GM21367 (cell line): ENCODE results near the gene PTPRD.

Experiments used
- ATAC-seq: cut with Tn5 transposase; IDR thresholded peaks from one replicate; pipeline ENCODE4 v1.9.1; 2021; ENCODE audit not compliant: unreplicated experiment

The PTPRD gene

GRCh38 chr9:9645006-9645405, 967.8 kb downstream of the PTPRD start:
- ATAC-seq: no peak

GRCh38 chr9:9631284-9631683, 981.5 kb downstream of the PTPRD start:
- ATAC-seq: no peak

- ATAC-seq: no peak
Observed at GRCh38 chr9:9625248-9625647, 987.6 kb downstream of the PTPRD start.

- ATAC-seq: no peak
Observed at GRCh38 chr9:9623506-9623905, 989.3 kb downstream of the PTPRD start.

GRCh38 chr9:9621355-9621940, 991.4 kb downstream of the PTPRD start:
- ATAC-seq: no peak

- ATAC-seq: no peak
Observed at GRCh38 chr9:9620736-9621135, 992.1 kb downstream of the PTPRD start.

GRCh38 chr9:9615086-9615485, 997.7 kb downstream of the PTPRD start:
- ATAC-seq: no peak

- ATAC-seq: no peak
Observed at GRCh38 chr9:9614607-9615006, 998.2 kb downstream of the PTPRD start.

GRCh38 chr9:9612755-9613154, 1000.0 kb downstream of the PTPRD start:
- ATAC-seq: no peak

GRCh38 chr9:9612270-9612669, 1000.5 kb downstream of the PTPRD start:
- ATAC-seq: peak; percentile 45

GRCh38 chr9:9605681-9606080, 1007.1 kb downstream of the PTPRD start:
- ATAC-seq: no peak

GRCh38 chr9:9603345-9603744, 1009.5 kb downstream of the PTPRD start:
- no peak for ATAC-seq

GRCh38 chr9:9598723-9599122, 1014.1 kb downstream of the PTPRD start:
- no peak for ATAC-seq

- no peak for ATAC-seq
Observed at GRCh38 chr9:9592104-9592503, 1020.7 kb downstream of the PTPRD start.

GRCh38 chr9:9585920-9586319, 1026.9 kb downstream of the PTPRD start:
- ATAC-seq: no peak

- ATAC-seq: no peak
Observed at GRCh38 chr9:9574080-9574479, 1038.7 kb downstream of the PTPRD start.

GRCh38 chr9:9565700-9566099, 1047.1 kb downstream of the PTPRD start:
- ATAC-seq: no peak

- ATAC-seq: no peak
Observed at GRCh38 chr9:9563817-9564216, 1049.0 kb downstream of the PTPRD start.

GRCh38 chr9:9560382-9561035, 1052.3 kb downstream of the PTPRD start:
- ATAC-seq: no peak

- ATAC-seq: no peak
Observed at GRCh38 chr9:9558907-9559306, 1053.9 kb downstream of the PTPRD start.

GRCh38 chr9:9557804-9558334, 1054.9 kb downstream of the PTPRD start:
- ATAC-seq: no peak

- no peak for ATAC-seq
Observed at GRCh38 chr9:9556865-9557803, 1055.7 kb downstream of the PTPRD start.
